Right lung (tissue), 10 donors: ENCODE measurements around the gene PTH1R. TPM values are rescaled to one million over a fixed set of nuclear protein-coding genes. Genes with fewer than 3 reads are reported as not detected.
A peak's percentile ranks its signal among the peaks of the same experiment; 100 is the strongest.

ENCODE experiments used
- DNase-seq, 2 donors: peaks; one replicate each; pipeline ENCODE4 v3.0.0-alpha.2; 2013
- long read RNA-seq, 8 donors: transcript quantifications; one replicate each; lab custom pipeline, GENCODE V29; 2026
- polyA plus RNA-seq, 5 donors: library from polyadenylated mRNA; unstranded; fragments of 120-200 nt; gene quantifications; one replicate each; pipeline versions ENCODE4 v1.2.1 to v1.2.3, GENCODE V29; 2013; ENCODE audit warnings: inconsistent platforms in 1 of 5, low replicate concordance in 1 of 5; ENCODE audit not compliant: insufficient read length in 5 of 5, insufficient read depth in 1 of 5

PTH1R gene
- polyA plus RNA-seq = 100 to 1,000 TPM in 1 of 5 donors, 10 to 100 TPM in 4; 63.3 to 136 (median 78.3) TPM
- long read RNA-seq, donor 1, transcript PTH1R-201 (14 exons, 2,123 nt) = major isoform, 8 of 16 reads
- long read RNA-seq, donor 1, partial matches to known transcripts = 6 of 16 reads
- long read RNA-seq, donor 1, other reads (novel, unspliced or antisense) = 0 of 16 reads
- long read RNA-seq, donor 2, transcript PTH1R-204 (15 exons, 1,914 nt) = major isoform, 5 of 7 reads
- long read RNA-seq, donor 2, partial matches to known transcripts = 0 of 7 reads
- long read RNA-seq, donor 2, other reads (novel, unspliced or antisense) = 0 of 7 reads
- long read RNA-seq, donor 3, partial matches to known transcripts = 0 of 2 reads
- long read RNA-seq, donor 3, other reads (novel, unspliced or antisense) = 0 of 2 reads
- long read RNA-seq, donor 4, partial matches to known transcripts = 0 of 1 reads
- long read RNA-seq, donor 4, other reads (novel, unspliced or antisense) = 0 of 1 reads
- long read RNA-seq, donor 5, partial matches to known transcripts = 6 of 12 reads
- long read RNA-seq, donor 5, other reads (novel, unspliced or antisense) = 0 of 12 reads
- long read RNA-seq, donor 6, partial matches to known transcripts = 0 of 7 reads
- long read RNA-seq, donor 6, other reads (novel, unspliced or antisense) = 0 of 7 reads
- long read RNA-seq, donor 7, partial matches to known transcripts = 18 of 21 reads
- long read RNA-seq, donor 7, other reads (novel, unspliced or antisense) = 0 of 21 reads
- long read RNA-seq, donor 8, partial matches to known transcripts = 0 of 2 reads
- long read RNA-seq, donor 8, other reads (novel, unspliced or antisense) = 0 of 2 reads

DNA sequence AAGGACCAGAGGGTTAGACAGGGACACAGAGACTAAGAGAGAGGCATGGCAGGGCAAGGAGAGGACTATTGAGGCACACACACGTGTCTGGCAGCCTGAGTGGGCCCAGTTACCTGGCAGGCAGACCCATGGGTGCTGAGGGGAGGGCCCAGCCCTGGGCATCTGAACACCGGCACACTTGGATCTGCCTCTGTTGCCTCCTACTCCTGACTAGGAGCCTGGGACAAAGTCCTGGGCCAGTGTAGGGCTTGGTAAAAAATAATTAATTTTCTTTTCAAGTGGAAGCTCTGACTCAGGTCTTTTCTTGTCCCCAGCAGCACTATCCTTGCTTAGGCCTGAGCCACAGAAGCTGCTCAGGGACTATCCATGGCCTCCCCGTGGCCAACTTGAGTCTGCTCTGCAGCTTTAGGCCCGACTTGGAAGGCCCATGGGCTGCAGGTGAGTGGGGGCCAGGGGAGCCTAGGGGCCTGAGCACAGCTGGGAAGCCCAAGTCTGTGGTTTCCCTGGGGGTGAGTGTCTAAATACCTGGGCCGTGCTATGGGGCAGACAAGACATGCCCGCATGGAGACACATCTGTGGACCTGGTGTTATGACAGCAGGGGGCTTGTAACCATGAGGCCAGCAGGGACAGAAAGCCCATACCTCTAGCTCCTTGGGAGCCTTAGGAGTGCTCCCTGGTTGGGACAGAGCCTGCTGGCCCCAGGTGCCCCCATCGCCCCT is at the start of gene PTH1R:
PTH1R (plus strand) TSS at position 316 of the 720 bp plus-strand sequence. CDS start 5,839 bp downstream, outside the sequence.
- DNase-seq = no peak

DNA sequence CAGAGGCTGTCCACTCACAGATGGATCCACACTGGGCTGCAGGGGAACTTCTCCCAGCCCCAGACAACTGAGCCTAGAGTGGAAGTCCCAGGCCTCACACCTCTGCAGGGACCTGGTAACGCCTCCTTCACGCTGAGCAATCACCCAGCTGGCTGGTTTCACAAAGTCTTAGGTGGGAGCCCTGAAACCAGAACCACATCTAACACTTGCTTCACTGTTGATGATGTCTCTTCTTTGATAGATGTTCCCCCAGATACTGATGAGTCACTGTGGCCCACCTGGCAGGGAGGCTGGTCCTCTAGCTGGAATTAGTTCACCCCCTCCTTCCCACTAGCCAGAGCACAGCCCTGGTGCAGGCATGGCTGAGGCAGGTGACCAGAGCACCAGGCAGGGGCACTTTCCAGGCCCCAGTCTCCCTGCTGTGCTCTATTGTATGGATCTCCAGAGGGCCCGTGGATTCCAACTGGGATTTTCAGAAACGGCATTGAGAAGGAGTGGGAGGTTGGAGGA is 47.8 kb upstream of the PTH1R start:
- no peak for DNase-seq

DNA sequence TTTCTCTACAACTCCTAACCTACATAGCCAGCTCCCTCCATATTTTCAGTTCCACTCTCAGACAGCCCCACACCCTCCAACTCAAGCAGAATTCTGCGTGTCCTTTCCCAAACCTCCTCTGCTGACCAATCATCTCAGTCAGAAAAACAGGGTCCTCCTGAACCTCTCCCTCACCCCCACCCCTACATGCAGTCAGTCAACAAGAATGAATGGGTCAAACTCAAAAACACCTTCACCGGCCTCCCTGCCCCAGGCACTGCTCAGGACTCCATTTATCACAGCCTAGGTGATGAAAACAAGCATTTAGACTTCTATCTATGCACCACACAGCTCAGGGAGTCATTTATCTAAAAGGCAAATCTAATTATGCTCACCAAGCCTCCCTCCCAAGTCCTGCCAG is 46.7 kb upstream of the PTH1R start:
- no peak for DNase-seq

DNA sequence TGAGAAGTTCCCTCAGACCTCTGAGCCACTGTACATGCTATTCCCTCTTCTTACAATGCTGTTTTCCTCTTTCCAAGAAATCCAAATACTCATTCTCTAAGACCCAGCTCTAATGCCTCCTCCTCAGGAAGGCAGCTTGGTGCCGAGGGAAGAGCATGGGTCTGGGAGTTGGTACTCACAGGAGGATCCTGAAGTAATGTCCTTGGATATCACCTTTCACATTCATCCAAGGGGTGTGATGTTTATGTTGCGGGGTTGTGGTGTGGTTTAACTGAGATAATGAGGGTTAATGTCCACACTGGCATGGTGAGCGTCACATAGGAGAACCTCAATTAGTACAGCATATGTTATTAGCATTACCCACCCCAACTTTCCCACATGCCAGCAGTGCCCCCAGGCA is 46.2 kb upstream of the PTH1R start:
- DNase-seq = no peak

DNA sequence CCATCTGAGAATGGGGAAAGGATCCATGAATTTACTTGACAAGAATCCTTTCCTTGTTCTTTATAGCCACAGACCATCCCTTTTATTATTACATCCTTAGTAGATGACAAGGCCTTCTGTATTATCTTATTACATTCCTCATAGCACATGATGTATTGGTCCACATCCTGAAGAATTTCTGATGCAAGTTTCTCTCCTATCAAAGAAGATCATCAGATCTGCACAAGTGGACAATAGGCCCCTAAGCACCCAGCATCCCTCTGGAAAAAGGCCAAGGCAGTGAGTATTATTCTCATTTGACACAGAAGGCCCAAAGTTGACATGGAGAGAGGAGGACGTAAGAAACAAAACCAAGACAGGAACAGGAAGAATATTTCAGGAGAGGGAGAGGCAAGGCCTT is 45.7 kb upstream of the PTH1R start:
- DNase-seq = no peak

DNA sequence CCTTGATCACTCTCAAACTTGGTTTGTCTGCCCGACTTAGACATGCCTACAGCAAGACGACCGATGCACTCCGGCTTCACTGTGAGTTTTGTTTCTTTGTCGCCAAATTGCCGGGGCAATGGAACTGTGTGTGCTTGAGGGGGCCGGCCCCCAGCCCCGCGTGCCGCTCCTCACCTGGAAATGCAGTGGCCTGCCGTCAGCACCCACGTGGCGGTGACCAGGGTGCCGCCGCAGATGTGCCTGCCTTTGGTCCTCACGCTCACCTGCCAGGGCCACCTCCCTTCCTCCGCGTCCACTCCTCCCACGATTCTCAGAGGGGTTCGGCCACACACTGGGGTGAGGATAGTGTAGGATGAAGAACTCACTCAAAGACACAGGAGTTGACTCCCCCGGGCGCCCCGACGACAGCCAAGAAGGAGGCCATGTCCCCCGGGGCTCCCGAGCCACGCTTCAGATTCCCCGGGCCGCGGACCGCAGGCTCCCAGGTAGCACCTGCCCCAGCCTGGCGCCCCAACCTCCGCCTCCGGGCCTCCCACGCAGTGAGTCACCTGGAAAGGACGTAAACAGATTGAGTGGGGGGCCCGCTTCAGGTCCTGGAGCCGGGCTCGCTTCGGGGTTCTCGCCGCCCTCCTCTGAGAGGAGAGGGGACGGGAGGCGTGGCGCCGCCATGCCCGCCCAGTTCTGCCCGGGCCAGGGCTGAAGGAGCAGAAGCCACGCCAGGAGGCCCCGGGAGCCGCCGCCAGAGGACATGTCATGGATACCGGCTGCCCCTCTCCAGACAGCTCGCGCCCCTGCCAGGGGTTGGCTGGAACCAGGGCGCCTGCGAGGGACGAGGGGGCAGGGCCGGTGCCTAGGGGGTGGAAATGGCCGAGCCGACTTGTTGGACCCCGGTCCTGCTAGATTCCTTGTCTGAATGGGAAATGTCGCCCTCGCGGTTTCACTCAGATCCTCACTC is 43.9 kb upstream of the PTH1R start:
- DNase-seq = no peak

DNA sequence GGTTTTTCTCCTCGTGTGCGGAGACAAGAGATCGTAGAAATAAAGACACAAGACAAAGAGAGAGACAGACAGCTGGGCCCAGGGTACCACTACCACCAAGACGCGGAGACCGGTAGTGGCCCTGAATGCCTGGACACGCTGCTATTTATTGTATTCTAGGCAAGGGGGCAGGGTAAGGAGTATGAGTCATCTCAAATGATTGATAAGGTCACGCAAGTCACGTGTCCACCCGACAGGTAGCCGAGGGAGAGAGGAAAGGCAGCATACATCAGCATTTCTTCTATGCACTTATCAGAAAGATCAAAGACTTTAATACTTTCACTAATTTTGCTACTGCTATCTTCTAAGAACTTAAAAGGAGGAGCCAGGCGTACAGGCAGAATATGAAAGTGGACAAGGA is 42.5 kb upstream of the PTH1R start:
- DNase-seq = no peak

DNA sequence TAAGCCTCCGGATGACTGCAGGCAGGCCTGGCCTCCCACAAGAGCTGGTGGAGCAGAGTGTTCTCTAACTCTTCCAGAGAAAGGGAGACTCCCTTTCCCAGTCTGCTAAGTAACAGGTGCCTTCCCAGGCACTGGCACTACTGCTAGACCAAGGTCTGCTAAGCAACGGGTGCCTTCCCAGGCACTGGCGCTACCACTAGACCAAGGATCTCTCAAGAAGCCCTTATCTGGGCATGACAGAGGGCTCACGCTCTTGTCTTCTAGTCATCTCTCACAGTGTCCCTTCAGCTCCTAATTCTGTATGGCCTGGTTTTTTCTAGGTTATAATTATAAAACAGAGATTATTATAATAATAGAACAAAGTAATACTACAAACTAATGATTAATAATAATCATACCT is 42.0 kb upstream of the PTH1R start:
- DNase-seq = no peak

DNA sequence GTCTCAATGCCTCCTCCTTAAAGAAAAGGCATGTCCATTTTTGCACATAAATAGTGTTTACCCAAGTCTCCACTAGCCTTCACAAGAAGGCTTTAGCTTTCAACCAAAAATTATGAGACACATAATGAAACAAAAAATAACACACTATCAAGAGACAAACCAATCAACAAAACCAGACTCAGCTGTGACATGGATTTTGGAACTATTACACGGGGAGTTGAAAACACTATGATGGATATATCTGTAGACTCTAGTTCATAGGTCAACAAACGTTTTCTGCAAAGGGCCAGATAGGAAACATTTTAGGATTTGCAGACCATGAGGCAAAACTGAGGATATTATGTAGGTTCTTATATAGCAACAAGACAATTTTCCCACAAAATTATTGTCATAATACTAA is 39.2 kb upstream of the PTH1R start:
- no peak for DNase-seq

DNA sequence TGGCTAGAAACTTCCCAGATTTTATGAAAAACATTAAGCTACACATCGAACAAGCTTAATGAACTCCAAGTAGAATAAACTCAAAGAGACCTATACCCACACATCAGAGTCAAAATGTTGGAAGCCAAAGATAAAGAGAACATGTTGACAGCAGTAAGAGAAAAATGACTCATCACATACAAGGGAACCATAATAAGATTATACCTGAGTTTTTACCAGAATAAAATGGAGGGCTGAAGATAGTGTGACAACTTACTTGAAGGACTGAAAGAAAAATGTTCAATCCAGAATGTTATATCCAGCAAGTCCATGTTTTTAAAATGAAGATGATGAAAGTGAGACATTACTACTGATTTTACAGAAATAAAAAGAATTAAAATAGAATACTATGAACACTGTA is 37.0 kb upstream of the PTH1R start:
- no peak for DNase-seq

DNA sequence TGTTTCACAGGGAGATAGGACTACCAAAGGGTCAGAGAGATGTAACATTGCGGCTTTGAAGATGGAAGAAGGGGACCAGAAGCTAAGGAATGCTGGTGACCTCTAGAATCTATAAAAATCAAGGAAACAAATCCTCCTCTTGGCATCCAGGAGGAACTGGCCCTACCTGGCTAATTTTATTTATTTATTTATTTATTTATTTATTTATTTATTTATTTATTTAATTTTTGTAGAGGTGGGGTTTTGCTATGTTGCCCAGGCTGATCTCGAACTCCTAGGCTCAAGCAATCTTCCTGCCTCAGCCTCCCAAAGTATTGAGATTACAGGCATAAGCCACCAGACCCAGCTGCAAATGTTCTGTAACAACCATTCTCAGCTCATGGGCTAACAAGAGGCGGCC is 34.0 kb upstream of the PTH1R start:
- no peak for DNase-seq

DNA sequence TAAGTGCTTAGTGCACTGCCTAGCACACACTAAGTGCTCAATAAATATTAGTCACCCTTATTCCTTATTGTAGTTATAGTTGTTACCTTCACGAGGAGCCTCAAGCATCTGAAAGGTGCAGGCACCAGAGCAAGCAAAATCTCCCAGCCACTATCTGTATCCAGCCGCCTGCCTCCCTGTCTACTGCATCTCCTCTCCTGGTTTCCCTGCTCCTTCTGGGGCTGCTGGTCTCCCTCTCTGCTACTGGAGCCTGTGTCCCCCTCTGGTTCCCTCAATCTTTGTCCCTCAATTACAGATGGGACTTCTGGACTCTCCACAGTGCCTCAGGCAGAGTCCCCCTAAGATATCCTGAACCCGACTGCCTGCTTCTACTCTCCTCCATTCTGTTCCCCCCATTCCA is 33.1 kb upstream of the PTH1R start:
- no peak for DNase-seq

DNA sequence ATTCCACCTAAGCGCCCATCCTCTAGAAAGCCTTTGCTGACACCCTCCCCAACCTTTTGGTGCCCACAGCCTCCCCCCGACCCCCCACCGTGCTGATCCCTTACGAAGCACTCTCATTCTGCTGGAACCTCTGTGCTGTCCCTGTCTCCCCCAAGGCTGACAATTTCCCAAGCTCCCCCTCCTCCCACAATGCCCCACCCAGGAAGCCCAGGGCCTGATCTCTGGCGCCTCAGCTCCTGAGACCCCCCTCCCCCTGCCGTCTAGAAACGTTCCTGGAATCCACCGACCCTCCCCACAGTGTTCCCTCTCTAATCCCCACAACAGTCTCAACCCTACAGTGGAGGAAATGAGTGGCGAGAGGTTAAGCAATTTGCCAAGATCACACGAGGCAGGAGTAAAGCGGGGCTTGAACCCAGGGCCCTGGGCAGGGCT is 32.6 kb upstream of the PTH1R start:
- no peak for DNase-seq

DNA sequence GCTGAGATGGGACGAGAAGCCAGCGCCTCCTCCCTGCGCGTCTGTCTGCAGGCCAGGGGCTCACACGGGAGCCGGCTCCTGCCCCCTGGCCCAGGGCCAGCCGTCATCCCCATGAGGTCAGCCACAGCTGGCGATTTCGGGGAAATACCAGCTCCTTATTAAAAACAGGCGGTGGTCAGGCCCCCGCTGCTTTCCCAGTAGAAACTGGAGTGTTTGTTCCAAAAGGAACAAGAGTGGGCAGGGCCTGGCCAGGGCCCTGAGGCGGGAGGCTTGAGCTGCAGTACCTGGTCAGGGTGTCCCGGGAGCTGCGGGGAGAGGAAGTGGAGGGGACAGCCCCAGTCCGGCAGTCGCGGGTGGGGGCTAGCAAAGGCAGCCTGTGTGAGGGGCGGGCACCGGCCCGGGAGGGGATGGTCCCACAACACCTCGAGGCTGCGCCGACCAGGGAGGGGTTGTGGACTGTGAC is 32.1 kb upstream of the PTH1R start:
- peak; percentile 69 to 77 for DNase-seq

DNA sequence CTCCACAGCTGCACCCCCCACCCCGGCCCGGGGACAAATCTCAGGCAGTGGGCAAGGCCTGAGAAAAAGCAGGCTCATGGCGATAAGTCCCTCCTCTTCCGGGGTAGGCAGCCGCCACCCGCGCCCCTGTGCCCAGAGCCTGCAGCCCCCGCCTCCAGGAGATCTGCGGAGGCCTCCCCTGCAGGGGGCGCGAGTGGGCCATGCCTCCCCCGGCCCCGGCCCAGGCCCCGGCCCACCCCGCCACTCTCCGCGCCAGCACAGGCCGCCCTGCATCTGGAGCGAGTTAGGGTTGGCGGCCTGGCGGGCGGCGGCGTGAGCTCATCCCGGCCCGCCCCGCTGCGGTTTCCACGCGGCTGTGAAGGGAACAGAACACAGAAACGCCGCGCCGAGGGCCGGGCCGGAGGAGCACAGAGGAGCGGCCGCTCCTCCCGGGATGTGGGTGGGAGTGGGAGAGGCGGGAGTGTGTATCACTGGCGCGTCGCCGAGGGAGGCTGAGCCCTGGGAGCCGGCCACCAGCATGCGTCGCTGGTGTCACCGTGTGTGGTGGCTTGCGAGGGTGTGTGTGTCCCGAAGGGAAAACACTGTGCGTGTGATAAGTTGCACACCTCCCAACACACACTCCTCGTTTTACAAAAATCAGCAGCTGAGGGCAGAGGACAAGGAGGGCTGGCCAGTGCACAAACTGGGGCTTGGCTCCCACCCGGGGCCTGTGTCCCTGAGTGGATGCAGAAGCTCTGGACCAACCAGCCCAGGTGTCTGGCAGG is 31.5 kb upstream of the PTH1R start:
- DNase-seq = peak; percentile 85 to 87

DNA sequence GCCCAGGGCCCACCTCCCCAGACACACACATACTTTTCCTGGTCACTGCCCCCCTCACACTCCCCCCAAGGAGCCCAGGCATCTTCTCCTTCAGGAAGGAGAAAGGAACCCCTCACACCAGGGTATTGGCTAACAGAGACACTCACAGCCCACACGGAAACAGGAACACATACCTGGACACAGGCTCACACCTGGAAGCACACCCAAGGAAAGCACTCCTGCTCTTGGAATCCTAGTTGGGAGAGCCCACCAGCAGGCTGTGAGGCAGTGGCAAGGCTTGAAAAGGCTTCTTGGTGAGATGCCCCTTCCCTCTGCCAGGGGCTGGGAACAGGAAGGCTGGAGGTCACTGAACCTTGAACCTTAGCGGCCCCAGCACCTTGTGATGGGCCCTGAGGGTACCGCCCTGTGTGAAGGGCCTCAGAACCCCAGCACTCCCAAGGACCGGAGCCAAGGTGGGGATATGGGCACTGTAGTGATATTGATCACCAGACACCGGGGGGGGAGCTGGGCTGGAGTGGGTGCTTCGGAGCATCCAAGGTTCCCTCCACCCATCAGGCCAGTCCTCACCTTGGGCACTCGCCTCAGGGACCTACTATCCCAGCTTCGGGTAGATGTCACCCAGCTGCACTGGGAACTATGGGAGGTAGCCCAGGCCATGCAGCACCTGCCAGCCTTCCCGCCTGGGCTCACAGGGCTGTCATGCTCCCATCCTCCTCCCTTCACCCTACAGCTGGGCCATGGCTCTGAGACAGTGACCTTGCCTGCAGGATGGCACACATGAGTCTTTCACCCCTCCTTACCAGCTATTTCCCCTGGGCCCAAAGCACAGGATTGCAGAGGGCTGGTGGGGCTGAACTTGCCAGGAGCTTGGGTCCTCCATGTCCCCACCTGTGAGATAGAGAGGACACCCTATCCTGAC is 30.6 kb upstream of the PTH1R start:
- DNase-seq = no peak

DNA sequence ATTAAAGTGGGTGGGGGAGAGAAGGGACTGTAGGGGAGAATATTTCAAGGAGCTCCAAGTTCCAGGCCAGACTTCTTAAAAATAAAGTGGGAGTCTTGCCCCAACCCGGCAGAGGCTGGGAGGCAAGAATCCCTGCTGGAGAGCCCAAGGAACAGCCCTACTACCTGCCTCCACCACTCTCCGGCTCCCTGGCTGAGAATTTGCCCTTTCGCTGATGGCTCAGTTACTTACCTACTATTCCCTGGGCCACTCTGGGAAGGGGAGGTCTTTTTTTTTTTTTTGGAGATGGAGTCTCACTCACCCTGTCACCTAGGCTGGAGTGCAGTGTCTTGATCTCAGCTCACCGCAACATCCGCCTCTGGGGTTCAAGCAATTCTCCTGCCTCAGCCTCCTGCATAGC is 29.8 kb upstream of the PTH1R start:
- DNase-seq = no peak

DNA sequence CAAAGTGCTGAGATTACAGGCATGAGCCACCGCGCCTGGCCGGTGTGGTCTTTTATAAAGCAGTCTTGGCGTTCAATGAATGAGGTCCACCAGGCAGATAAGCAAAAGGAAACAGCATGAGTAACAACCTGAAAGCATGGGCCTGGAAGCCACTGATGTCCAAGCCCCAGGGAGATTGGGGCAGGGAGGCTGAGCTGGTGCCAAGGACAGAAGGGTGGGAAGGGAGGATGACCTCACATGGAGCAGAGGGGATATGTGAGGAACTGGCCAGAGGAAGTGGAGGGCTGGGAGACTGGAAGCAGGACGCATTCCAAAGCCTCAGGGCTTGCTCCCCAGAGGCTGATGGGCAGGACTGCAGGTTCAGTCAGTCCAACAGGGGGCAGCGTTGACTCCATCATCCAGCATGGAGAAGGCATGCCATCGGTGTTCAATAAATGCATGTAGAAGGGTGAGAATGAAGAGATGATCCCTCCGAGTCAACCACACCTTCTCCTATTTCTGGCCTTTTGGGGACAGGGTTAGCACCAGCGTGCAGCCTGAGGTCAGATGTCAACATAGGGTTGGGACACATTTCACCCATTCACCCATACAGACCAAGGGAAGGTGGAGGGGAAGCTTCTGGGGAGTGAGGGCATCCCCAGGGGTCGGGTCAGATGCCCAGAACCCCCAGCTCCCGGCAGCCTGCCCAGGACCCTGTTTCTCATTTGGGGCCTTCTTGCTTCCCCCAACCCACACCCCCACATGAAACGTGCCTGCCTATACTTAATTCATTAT is 29.1 kb upstream of the PTH1R start:
- DNase-seq = no peak
